ENCODE data around the gene NDE1. TPM values are rescaled to one million over a fixed set of nuclear protein-coding genes. Genes with fewer than 3 reads are reported as not detected.

Gene NDE1
- total and polyA plus RNA-seq, 2 donors (not counting 3 experiments of a cell fraction or from before 2014, with no cell fraction given), result 28.0 to 90.2 TPM

- BruUV-seq (replicated peaks), result no TSS peak
Observed at GRCh38 chr16:15705064-15705565, 55.1 kb downstream of the NDE1 start.

More at GRCh38 chr16:15705064-15705565, 55.1 kb downstream of the NDE1 start:
- Histone ChIP-seq H3K9me1 (replicated peaks; ENCODE audit: control insufficient read depth, extremely low read depth, insufficient read depth, low read length) (no peaks in the 10 kb centered on the region), H3K4me3 (replicated peaks in 1 of 3; ENCODE audit: insufficient read depth in 1 of 3, low read depth in 1 of 3, low read length in 3 of 3) (no peak overlapping the region), H2AFZ (ENCODE audit: low read depth, low read length) (no peak overlapping the region), H3K36me3 (ENCODE audit: control insufficient read depth in 2 of 2, extremely low read depth in 1 of 2, insufficient read depth in 2 of 2, low read length in 2 of 2) (peaks cover 6 to 13% of the 10 kb centered on the region in 2 experiments), H4K20me1 (replicated peaks; ENCODE audit: control insufficient read depth, extremely low read depth, insufficient read depth, low read length) (no peaks in the 10 kb centered on the region), H3K4me2 (ENCODE audit: insufficient read depth, low read length) (no peak overlapping the region), H3K27me3 (ENCODE audit: control insufficient read depth in 2 of 2, insufficient read depth in 2 of 2, low read length in 2 of 2) (no peaks in the 10 kb centered on the region), H3K27ac (ENCODE audit: insufficient read depth, low read depth, low read length) (no peak overlapping the region), H3K79me2 (ENCODE audit: control insufficient read depth, insufficient read depth, low read length) (no peaks in the 10 kb centered on the region), H3K9ac (replicated peaks; ENCODE audit: extremely low read depth, insufficient read depth, low read length) (no peak overlapping the region), H3K9me3 (replicated peaks; ENCODE audit: control insufficient read depth, insufficient read depth, low read length) (no peaks in the 10 kb centered on the region), H3K4me1 (ENCODE audit: control insufficient read depth, extremely low read depth, insufficient read depth, low read length) (peaks cover 28% of the 10 kb centered on the region)
- POLR2A ChIA-PET, result interaction anchor here (0.5 kb wide), 1 partner anchor 29 kb away, joined by 5 read pairs; no protein-coding TSS in a partner anchor
- TF ChIP-seq MYC (IDR thresholded peaks at IDR 0.05; ENCODE audit: low read depth, low read length), result no peak
- TF ChIP-seq POLR2AphosphoS5 (IDR thresholded peaks at IDR 0.05; ENCODE audit: insufficient read depth, low read depth, low read length), result no peak
- no peak for TF ChIP-seq CTCF (IDR thresholded peaks at IDR 0.05; ENCODE audit: extremely low read depth in 1 of 2, insufficient read depth in 1 of 2, low read depth in 1 of 2, low read length in 2 of 2)
- TF ChIP-seq JUN (IDR thresholded peaks at IDR 0.05; ENCODE audit: borderline replicate concordance, insufficient read depth, insufficient read length, low read depth), result no peak
- no peak for TF ChIP-seq EZH2 (IDR thresholded peaks at IDR 0.05; ENCODE audit: borderline replicate concordance, low read depth, low read length, severe bottlenecking)
- TF ChIP-seq MAX (IDR thresholded peaks at IDR 0.05; ENCODE audit: insufficient read depth, insufficient read length), result no peak
- TF ChIP-seq POLR2A (IDR thresholded peaks at IDR 0.05; ENCODE audit: low read depth, low read length), result no peak
- TF ChIP-seq GATA2 (IDR thresholded peaks at IDR 0.05; ENCODE audit: insufficient read depth, insufficient read length, low read depth, low read length), result no peak
- no peak for TF ChIP-seq FOS (IDR thresholded peaks at IDR 0.05; ENCODE audit: borderline replicate concordance, insufficient read depth, low read length)
- dilution Hi-C loops (cut with MboI; ENCODE audit: extremely low pct_ligation_motif_present, low sequenced_read_pairs) (no loop called here), intact Hi-C loops (cut with micrococcal nuclease) (loop anchor here (5.0 kb wide), 1 partner anchor 1783 kb away; the partner anchor contains the start of gene ERCC4)
- FAIRE-seq, result no peak
- no peak for DNase-seq (ENCODE audit: low read depth, low spot score)
- CTCF ChIA-PET, result interaction anchor here (0.6 to 1.7 kb wide), 11 partner anchors 10 to 469 kb away, joined by 3 to 14 read pairs (median 5); partner anchors contain the start of gene MARF1

All from endothelial cell of umbilical vein (primary cell).